Lower leg skin (tissue), 4 donors: ENCODE measurements around the gene KIF20B. TPM values are rescaled to one million over a fixed set of nuclear protein-coding genes. Genes with fewer than 3 reads are reported as not detected.

Experiments
- DNase-seq, 2 donors: peaks; one replicate each; pipeline ENCODE4 v3.0.0-alpha.2; 2019; ENCODE audit warnings: low spot score in 2 of 2
- H3K4me3 ChIP-seq: fragments of 200-600 bp; sonication (generic); 2 replicates; pipeline ENCODE4 v1.5.1; 2017; ENCODE audit warnings: mild to moderate bottlenecking, low read depth; ENCODE audit not compliant: poor library complexity, severe bottlenecking
- POLR2A ChIP-seq, 2 donors: fragments of 450-650 bp; IDR thresholded peaks; one replicate each; pipeline ENCODE4 v1.6.1; 2016 to 2017; ENCODE audit warnings: antibody characterized with exemption in 2 of 2, mild to moderate bottlenecking in 1 of 2, moderate library complexity in 1 of 2
- WGBS, 2 donors: methylation state at CpG; one replicate each; pipeline ENCODE4 v1.1.5; 2018; 5-methylcytosine and 5-hydroxymethylcytosine counted together
- intact Hi-C: fragments of 100-400 bp; cut with DNase I; formaldehyde crosslinking; loops from one replicate; pipeline ENCODE4 v1.15.0; 2023; ENCODE audit warnings: low total_unique reads
- total RNA-seq, 4 donors: library from RNA; depleted of rRNA; stranded (reverse); fragments of >200 nt; gene quantifications; one replicate each; pipeline ENCODE4 v1.1.0, GENCODE V29; 2016
- TF ChIP-seq, protein P1 (sequence below), 3 donors: fragments of 450-650 bp; IDR thresholded peaks; one replicate each; pipeline ENCODE4 v1.5.1; 2016; ENCODE audit warnings: antibody characterized with exemption in 3 of 3, mild to moderate bottlenecking in 3 of 3, moderate library complexity in 2 of 3

KIF20B gene
- total RNA-seq, 4 donors from 2014 or later = 3.2 to 6.2 (median 5.7) TPM

- DNase-seq = no peak
- intact Hi-C loops = no loop called here
- 69 to 94% methylated on average over 1 of the region's 1 CpG for WGBS, 2 donors
- TF ChIP-seq POLR2A (IDR thresholded peaks at IDR 0.05) = no peak
- TF ChIP-seq, protein P1, sequence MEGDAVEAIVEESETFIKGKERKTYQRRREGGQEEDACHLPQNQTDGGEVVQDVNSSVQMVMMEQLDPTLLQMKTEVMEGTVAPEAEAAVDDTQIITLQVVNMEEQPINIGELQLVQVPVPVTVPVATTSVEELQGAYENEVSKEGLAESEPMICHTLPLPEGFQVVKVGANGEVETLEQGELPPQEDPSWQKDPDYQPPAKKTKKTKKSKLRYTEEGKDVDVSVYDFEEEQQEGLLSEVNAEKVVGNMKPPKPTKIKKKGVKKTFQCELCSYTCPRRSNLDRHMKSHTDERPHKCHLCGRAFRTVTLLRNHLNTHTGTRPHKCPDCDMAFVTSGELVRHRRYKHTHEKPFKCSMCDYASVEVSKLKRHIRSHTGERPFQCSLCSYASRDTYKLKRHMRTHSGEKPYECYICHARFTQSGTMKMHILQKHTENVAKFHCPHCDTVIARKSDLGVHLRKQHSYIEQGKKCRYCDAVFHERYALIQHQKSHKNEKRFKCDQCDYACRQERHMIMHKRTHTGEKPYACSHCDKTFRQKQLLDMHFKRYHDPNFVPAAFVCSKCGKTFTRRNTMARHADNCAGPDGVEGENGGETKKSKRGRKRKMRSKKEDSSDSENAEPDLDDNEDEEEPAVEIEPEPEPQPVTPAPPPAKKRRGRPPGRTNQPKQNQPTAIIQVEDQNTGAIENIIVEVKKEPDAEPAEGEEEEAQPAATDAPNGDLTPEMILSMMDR (IDR thresholded peaks at IDR 0.05) = no peak
- no peak overlapping the region for H3K4me3 ChIP-seq
Measured at GRCh38 chr10:89657302-89657701, 44.1 kb upstream of the KIF20B start.

DNA sequence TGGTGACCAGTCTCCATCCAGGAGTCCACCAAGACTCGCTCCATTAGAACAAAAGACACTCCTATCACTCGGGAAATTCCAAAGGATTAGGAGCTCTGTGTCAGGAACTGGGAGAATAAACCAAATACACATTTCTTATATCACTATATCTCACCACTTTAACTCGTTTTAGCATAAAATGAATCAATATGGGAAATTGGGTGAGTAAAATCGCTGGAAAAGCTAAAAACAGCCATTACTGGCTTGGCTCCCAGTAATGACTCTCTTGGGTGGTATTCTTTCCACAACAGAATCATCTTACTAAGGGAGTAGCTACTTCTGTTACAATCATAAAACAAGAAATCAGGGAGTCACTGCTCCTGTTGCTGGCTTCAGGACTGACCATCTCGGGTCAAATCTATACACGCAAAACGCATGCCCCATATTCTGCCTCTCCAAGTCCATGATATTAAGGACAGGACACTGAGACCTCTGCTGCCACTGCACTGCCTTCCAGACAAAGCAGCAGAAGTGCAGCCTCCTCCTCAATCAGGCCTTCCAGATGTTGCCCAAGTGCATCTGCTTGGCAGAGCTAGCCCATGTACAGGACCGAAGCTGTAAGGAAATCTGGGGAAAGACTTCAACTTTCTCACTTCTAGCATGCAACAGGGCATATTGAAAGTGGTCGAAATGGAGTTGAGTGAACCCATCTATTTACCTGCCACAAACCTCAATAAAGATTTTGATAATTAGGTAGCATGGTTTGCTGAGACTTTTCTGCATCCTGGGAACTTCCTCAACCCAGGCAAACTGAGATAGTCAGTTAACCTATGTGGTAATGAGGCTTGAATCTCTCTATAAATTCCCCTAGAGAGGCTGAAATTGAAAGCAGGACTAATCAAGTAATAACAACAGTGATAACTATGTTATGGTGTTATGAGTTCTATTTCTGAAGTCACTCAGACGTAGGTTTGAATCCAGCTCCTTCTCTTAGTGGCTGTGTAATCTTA lies 42.0 kb upstream of the KIF20B start:
- WGBS, 2 donors = 62 to 63% methylated on average over 10 of the region's 10 CpGs
- intact Hi-C loops = no loop called here
- TF ChIP-seq POLR2A (IDR thresholded peaks at IDR 0.05) = no peak
- TF ChIP-seq, protein P1 (IDR thresholded peaks at IDR 0.05) = no peak
- DNase-seq = no peak
- H3K4me3 ChIP-seq = no peak overlapping the region

DNA sequence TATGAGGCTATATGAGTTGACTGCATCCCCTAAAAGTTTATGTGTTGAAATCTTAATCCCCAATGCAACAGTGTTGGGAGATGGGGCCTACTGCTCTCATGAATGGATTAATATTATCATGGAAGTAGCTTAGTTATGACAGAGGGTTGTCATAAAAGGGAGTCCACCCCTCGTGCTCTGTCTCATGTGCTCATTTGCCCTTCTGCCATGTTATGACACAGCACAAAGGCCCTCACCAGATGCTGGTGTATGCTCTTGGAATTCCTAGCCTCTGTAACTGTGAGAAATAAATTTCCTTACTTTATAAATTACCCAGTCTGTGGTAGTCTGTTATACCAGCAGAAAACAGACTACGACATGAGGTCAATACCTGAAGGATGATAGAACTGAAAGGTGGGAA lies 38.8 kb upstream of the KIF20B start:
- intact Hi-C loops = no loop called here
- 84 to 95% methylated on average over 2 of the region's 2 CpGs for WGBS, 2 donors

DNA sequence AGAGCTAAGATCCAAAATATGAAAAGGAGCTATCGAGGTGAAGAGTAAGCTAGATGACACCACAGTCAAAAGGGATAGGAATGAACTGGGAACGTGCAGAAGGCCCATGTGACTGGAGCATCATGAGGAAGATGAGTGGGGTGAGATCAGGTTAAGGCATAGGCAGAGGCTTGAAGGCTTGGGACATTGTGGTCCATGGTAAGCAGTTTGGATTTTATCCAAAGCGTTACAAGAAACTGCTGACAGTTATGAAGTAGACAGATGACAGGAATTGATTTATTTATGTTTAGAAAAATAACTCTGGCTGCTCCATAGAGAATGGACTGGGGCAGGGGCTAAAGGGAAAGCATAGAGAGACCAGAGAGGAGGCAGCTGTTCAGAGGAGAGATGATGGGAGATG lies 38.2 kb upstream of the KIF20B start:
- TF ChIP-seq POLR2A (IDR thresholded peaks at IDR 0.05) = no peak
- TF ChIP-seq, protein P1 (IDR thresholded peaks at IDR 0.05) = no peak
- intact Hi-C loops = no loop called here
- 75 to 79% methylated on average over 3 of the region's 3 CpGs for WGBS, 2 donors
- DNase-seq = no peak
- no peak overlapping the region for H3K4me3 ChIP-seq

More for the DNA sequence above, 38.8 kb upstream of the KIF20B start:
- no peak overlapping the region for H3K4me3 ChIP-seq
- no peak for DNase-seq
- TF ChIP-seq, protein P1 (IDR thresholded peaks at IDR 0.05) = no peak
- no peak for TF ChIP-seq POLR2A (IDR thresholded peaks at IDR 0.05)

GRCh38 chr10:89664203-89664602 lies 37.2 kb upstream of the KIF20B start:
- no peak for TF ChIP-seq POLR2A (IDR thresholded peaks at IDR 0.05)
- TF ChIP-seq, protein P1 (IDR thresholded peaks at IDR 0.05) = no peak
- intact Hi-C loops = no loop called here
- WGBS, 2 donors = 57 to 69% methylated on average over 3 of the region's 3 CpGs
- H3K4me3 ChIP-seq = no peak overlapping the region
- DNase-seq = no peak
